Measurements from ENCODE around the gene CYREN.
"Not testable (repeated sequence)": the region's sequence is repeated elsewhere in the genome, so short reads cannot be mapped to it uniquely, and the experiment has no call there.

Gene CYREN

DNA sequence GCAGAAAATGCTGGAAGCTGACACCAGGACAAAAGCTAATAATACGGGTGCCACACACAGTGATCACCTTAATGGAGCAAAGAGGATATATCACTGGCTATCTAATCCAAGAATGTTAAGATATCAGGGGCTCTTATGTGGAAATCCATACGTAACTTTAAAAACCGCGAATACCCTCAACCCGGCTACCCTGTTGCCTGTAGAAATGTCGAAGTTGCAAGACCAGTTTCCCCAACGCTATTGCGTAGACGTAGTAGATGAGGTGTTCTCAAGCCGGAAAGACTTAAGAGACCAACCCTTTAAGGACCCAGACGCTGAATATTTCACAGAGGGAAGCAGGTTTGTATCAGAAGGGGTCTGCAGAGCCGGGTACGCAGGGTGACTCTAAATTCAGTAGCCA, 7.9 kb upstream of the CYREN start:
- Mint-ChIP-seq H3K36me3 (ENCODE audit: low read depth) (peaks cover 38% of the 10 kb centered on the region), H3K9me3 (peaks cover 48% of the 10 kb centered on the region)

GRCh38 chr7:135177028-135177696, 6.7 kb upstream of the CYREN start:
- no peak for TF ChIP-seq CTCF (IDR thresholded peaks at IDR 0.05)
- no peak overlapping the region for H3K27ac Mint-ChIP-seq
- H3K4me1 Mint-ChIP-seq: peaks cover 11% of the 10 kb centered on the region
- H3K36me3 Mint-ChIP-seq (ENCODE audit: low read depth): peaks cover 26% of the 10 kb centered on the region
- peaks cover 36% of the 10 kb centered on the region for H3K9me3 Mint-ChIP-seq
- peaks cover 6% of the 10 kb centered on the region for H3K27me3 Mint-ChIP-seq (ENCODE audit: low read depth, poor library complexity)
- DNase-seq: no peak
- no peak overlapping the region for H3K4me3 Mint-ChIP-seq

More for the DNA sequence above, 7.9 kb upstream of the CYREN start:
- Mint-ChIP-seq H3K27me3 (ENCODE audit: low read depth, poor library complexity) (peaks cover 6% of the 10 kb centered on the region), H3K27ac (no peak overlapping the region), H3K4me3 (no peak overlapping the region), H3K4me1 (peaks cover 4% of the 10 kb centered on the region)
- TF ChIP-seq CTCF (IDR thresholded peaks at IDR 0.05): no peak
- no peak for DNase-seq

DNA sequence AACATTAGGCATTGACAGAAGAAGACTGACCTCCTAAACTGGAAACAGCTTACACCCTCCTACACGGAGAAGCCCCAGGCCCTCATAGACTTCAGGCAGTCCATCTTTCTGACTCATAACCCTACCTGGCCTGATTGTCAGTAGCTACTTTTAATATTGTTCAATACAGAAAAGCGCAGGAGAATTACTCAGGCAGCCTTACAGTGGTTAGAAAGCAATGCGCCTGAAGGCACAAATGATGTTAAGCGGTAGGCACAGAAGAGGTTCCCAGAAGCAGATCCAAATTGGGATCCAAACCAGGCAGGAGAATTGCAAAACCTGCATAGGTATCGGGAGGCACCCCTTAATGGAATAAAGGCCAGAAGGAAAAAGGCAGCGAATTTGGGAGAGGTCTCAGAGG, 5.4 kb upstream of the CYREN start:
- Mint-ChIP-seq H3K4me1 (peaks cover 23% of the 10 kb centered on the region), H3K9me3 (peaks cover 23% of the 10 kb centered on the region), H3K27me3 (ENCODE audit: low read depth, poor library complexity) (peaks cover 6% of the 10 kb centered on the region), H3K27ac (no peak overlapping the region), H3K4me3 (no peak overlapping the region), H3K36me3 (ENCODE audit: low read depth) (peaks cover 14% of the 10 kb centered on the region)
- no peak for TF ChIP-seq CTCF (IDR thresholded peaks at IDR 0.05)
- no peak for DNase-seq

GRCh38 chr7:135174941-135175340, 4.4 kb upstream of the CYREN start:
- H3K4me1 Mint-ChIP-seq: peaks cover 27% of the 10 kb centered on the region
- TF ChIP-seq CTCF (IDR thresholded peaks at IDR 0.05): no peak
- H3K4me3 Mint-ChIP-seq: no peak overlapping the region
- peaks cover 6% of the 10 kb centered on the region for H3K27me3 Mint-ChIP-seq (ENCODE audit: low read depth, poor library complexity)
- peaks cover 7% of the 10 kb centered on the region for H3K36me3 Mint-ChIP-seq (ENCODE audit: low read depth)
- no peak for DNase-seq
- H3K9me3 Mint-ChIP-seq: peaks cover 13% of the 10 kb centered on the region
- no peak overlapping the region for H3K27ac Mint-ChIP-seq

DNA sequence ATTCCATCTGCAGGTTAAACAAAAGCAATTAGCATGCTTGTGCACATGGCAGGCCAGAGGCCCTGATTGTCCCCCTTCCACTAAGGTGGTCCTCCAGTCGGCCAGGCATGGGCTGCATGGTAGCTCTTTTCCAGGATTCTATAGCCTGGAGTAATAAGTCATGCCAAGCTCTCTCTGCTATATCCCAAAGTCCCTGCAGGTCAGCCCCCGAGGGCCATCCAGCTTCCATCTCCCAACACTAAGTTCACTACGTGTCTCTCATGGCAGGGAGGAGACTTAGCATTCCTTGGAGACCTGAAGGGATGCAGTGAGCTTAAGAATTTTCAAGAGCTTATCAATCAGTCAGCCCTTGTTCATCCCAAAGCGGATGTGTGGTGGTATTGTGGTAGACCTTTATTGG, 3.4 kb upstream of the CYREN start:
- not testable (repeated sequence) for H3K27ac Mint-ChIP-seq

DNA sequence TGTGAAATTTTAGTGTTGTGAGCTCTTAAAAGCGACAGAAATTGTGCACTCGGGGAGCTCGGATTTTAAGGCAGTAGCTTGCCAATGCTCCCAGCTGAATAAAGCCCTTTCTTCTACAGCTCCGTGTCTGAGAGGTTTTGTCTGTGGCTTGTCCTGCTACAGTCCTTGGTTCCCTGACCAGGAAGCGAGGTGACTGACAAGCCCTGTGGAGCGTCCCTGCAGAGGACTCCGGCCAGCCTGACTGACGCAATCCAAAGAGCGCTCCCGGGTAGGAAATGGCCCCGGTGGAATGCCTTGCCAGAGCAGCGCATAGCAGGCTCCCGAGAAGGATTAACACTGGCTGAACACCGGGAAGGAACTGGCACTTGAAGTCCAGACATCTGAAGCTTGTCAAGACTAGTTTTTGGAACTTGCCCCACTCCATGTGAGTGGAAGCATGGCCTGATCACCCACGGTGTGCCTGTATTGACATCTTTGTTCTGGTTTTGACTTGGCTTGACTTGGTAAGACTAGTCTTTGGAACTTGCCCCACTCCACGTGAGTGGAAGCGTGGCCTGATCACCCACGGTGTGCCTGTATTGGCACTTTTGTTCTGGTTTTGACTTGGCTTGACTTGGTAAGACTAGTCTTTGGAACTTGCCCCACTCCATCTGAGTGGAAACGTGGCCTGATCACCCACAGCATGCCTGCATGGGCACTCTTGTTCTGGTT, 1.2 kb upstream of the CYREN start:
- Mint-ChIP-seq H3K27ac (peak overlapping the region; percentile 99), H3K4me1 (peaks cover 55% of the 10 kb centered on the region), H3K4me3 (peak overlapping the region; percentile 77), H3K36me3 (ENCODE audit: low read depth) (peaks cover 29% of the 10 kb centered on the region)
- DNase-seq: peak; percentile 21
- H3K9me3 Mint-ChIP-seq; H3K27me3 Mint-ChIP-seq (ENCODE audit: low read depth, poor library complexity): not testable (repeated sequence)

More for the DNA sequence above, 3.4 kb upstream of the CYREN start:
- DNase-seq; H3K27me3 Mint-ChIP-seq (ENCODE audit: low read depth, poor library complexity); H3K9me3 Mint-ChIP-seq; H3K4me3 Mint-ChIP-seq: not testable (repeated sequence)
- H3K36me3 Mint-ChIP-seq (ENCODE audit: low read depth): peaks cover 12% of the 10 kb centered on the region
- peaks cover 37% of the 10 kb centered on the region for H3K4me1 Mint-ChIP-seq

DNA sequence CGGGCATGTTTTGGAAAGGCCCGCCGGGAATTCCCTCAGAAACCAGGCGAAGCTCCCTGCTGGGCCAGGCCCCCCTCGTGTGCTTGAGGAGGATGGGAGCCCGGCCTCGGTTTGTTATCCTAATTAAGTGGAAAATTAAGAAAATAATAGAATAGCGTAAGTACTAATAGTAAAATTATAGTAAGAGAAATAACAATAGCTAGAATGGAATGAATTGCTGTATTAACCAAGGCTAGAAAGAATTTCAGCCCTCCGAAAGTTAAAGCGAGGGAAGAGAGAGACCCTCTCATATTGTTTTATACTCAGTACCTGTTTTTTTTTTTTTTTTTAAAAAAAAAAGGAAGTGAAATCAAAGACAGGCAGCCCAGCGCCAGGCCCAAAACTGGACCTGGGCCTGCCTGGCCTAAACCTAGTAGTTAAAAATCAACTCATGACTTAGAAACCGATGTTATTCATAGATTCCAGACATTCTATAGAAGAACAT, 533 bp upstream of the CYREN start:
- Mint-ChIP-seq H3K4me1 (peaks cover 55% of the 10 kb centered on the region), H3K4me3 (peak overlapping the region; percentile 82), H3K36me3 (ENCODE audit: low read depth) (peaks cover 36% of the 10 kb centered on the region), H3K27ac (peak overlapping the region; percentile 99)
- H3K27me3 Mint-ChIP-seq (ENCODE audit: low read depth, poor library complexity); H3K9me3 Mint-ChIP-seq; DNase-seq: not testable (repeated sequence)

Measured in nephron progenitor cell (in vitro differentiated cells).